Ectodermal cell (in vitro differentiated cells): Measurements from ENCODE around the gene BCAT1.
"Not testable (repeated sequence)": the region's sequence is repeated elsewhere in the genome, so short reads cannot be mapped to it uniquely, and the experiment has no call there.

Experiments used
- H3K27ac ChIP-seq: 2 replicates; pipeline ENCODE4 v1.7.0; 2013; ENCODE audit warnings: mild to moderate bottlenecking, low read depth, low read length; ENCODE audit not compliant: insufficient read depth, poor library complexity, severe bottlenecking
- H3K27me3 ChIP-seq: 2 replicates; pipeline ENCODE4 v1.7.0; 2013; ENCODE audit warnings: mild to moderate bottlenecking, low read length; ENCODE audit not compliant: insufficient read depth, control insufficient read depth, poor library complexity, severe bottlenecking
- H3K36me3 ChIP-seq: one replicate; pipeline ENCODE4 v1.7.0; 2013; ENCODE audit warnings: low read length; ENCODE audit not compliant: control insufficient read depth, insufficient read depth
- H3K4me1 ChIP-seq: one replicate; pipeline ENCODE4 v1.7.0; 2013; ENCODE audit warnings: low read length; ENCODE audit not compliant: control insufficient read depth, insufficient read depth
- H3K4me3 ChIP-seq: 2 replicates; pipeline ENCODE4 v1.7.0; 2013; ENCODE audit warnings: low read depth, low read length, control low read depth; ENCODE audit not compliant: insufficient read depth
- H3K9me3 ChIP-seq: 2 replicates; pipeline ENCODE4 v1.7.0; 2013; ENCODE audit warnings: mild to moderate bottlenecking, low read length, moderate library complexity; ENCODE audit not compliant: control insufficient read depth
- WGBS, 2 experiments: methylation state at CpG; one replicate each; pipeline ENCODE4 v1.1.7; 2013; ENCODE audit warnings: missing lambda C conversion rate in 2 of 2; 5-methylcytosine and 5-hydroxymethylcytosine counted together

The BCAT1 gene

DNA sequence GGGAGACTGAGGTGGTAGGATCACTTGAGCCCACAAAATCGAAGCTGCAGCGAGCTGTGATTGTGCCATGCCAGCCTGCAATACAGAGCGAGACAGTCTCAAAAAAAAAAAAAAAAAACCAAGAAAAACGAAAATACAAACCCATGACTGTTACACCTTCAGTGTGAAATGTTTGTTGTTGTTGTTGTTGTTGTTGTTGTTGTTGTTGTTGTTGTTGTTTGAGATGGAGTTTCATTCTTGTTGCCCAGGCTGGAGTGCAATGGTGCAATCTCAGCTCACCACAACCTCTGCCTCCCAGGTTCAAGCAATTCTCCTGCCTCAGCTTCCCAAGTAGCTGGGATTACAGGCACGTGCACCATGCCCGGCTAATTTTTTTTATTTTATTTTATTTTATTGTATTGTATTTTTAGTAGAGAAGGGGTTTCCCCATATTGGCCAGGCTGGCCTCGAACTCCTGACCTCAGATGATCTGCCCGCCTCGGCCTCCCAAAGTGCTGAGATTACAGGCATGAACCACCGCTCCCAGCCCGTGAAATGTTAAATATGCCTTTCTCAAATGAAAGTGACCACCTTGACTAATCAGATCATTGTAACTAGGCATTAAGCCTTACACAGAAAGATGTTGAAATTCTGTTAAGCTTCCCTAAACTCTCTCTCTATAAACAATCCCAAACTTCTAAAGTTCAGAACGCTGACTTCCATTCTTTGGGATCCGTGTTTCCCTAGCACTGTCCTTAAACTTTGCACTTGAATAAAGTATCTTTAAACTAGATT lies 20.2 kb downstream of the BCAT1 start:
- H3K4me3 ChIP-seq, H3K27ac ChIP-seq, H3K9me3 ChIP-seq, H3K4me1 ChIP-seq, H3K27me3 ChIP-seq: not testable (repeated sequence)
- H3K36me3 ChIP-seq: peaks cover 15% of the 10 kb centered on the region
- WGBS, 2 experiments: 90% methylated on average over 10 of the region's 13 CpGs

DNA sequence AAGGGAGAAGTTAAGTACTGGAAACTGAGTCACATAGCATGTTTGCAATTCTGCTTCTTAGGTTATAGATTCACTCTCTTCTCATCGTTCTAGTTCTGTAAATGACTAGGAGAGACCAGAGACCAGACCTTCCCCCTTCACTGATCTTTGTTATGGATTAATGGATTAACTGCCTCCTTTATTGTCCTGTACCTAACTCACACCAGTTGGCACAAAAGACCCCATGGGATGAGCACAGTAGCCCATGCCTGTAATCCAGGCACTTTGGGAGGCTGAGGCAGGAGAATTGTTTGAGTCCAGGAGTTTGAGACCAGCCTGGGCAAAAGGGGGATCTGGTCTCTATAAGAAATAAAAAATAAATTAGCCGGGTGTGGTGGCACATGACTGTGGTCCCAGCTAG lies 20.8 kb downstream of the BCAT1 start:
- Histone ChIP-seq H3K4me1 (peaks cover 6% of the 10 kb centered on the region), H3K27ac (no peak overlapping the region), H3K27me3 (no peaks in the 10 kb centered on the region), H3K4me3 (no peak overlapping the region), H3K36me3 (peaks cover 15% of the 10 kb centered on the region), H3K9me3 (peaks cover 2% of the 10 kb centered on the region)
- WGBS, 2 experiments: 46 to 59% methylated on average over 2 of the region's 2 CpGs

DNA sequence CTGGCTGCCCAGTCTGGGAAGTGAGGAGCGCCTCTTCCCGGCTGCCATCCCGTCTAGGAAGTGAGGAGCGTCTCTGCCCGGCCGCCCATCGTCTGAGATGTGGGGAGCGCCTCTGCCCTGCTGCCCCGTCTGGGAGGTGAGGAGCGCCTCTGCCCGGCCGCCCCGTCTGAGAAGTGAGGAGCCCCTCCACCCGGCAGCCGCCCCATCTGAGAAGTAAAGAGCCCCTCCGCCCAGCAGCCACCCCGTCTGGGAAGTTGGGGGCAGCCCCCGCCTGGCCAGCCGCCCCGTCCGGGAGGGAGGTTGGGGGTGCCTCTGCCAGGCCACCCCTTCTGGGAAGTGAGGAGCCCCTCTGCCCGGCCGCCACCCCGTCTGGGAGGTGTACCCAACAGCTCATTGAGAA lies 22.8 kb downstream of the BCAT1 start:
- H3K9me3 ChIP-seq, H3K27ac ChIP-seq, H3K4me1 ChIP-seq, H3K27me3 ChIP-seq, H3K36me3 ChIP-seq, H3K4me3 ChIP-seq: not testable (repeated sequence)
- WGBS, 2 experiments: 94% methylated on average over 24 of the region's 24 CpGs

GRCh38 chr12:24922090-24922489 lies 26.8 kb downstream of the BCAT1 start:
- Histone ChIP-seq H3K4me3 (no peak overlapping the region), H3K27me3 (no peaks in the 10 kb centered on the region), H3K27ac (no peak overlapping the region), H3K36me3 (peaks cover 4% of the 10 kb centered on the region), H3K9me3 (peaks cover 2% of the 10 kb centered on the region), H3K4me1 (no peaks in the 10 kb centered on the region)
- WGBS, 2 experiments: 97 to 99% methylated on average over 6 of the region's 6 CpGs

GRCh38 chr12:24921251-24922038 lies 27.5 kb downstream of the BCAT1 start:
- H3K36me3 ChIP-seq: no peaks in the 10 kb centered on the region
- H3K27me3 ChIP-seq: no peaks in the 10 kb centered on the region
- no peak overlapping the region for H3K27ac ChIP-seq
- no peak overlapping the region for H3K4me3 ChIP-seq
- WGBS, 2 experiments: 88 to 97% methylated on average over 3 of the region's 3 CpGs
- H3K9me3 ChIP-seq: peaks cover 2% of the 10 kb centered on the region
- H3K4me1 ChIP-seq: no peaks in the 10 kb centered on the region

DNA sequence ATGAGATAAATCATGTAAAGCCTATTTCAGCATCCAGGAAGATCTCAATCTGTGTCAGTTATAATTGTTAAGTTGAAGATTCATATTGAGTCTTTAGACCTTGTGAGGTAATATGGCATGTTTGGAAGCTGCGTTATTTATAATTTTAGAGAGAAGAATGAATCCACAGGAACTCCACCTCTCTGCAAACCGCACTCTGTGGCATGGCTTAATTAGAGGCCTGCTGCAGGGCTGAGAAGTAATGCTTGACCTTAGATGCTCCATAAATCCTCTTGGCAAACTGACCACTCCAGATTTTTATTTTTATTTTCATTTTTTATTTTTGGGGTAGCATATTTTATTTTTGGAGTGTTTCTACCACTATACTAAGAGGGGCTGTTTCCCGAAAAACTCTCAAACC lies 28.8 kb downstream of the BCAT1 start:
- WGBS, 2 experiments: 94 to 97% methylated on average over 3 of the region's 3 CpGs
- no peak overlapping the region for H3K4me3 ChIP-seq
- no peaks in the 10 kb centered on the region for H3K27me3 ChIP-seq
- no peak overlapping the region for H3K27ac ChIP-seq
- peaks cover 2% of the 10 kb centered on the region for H3K9me3 ChIP-seq
- no peaks in the 10 kb centered on the region for H3K36me3 ChIP-seq
- H3K4me1 ChIP-seq: no peaks in the 10 kb centered on the region

- Histone ChIP-seq H3K27me3 (no peaks in the 10 kb centered on the region), H3K4me1 (no peaks in the 10 kb centered on the region), H3K9me3 (no peaks in the 10 kb centered on the region), H3K27ac (no peak overlapping the region), H3K36me3 (peaks cover under 1% of the 10 kb centered on the region), H3K4me3 (no peak overlapping the region)
- WGBS, 2 experiments: 93 to 97% methylated on average over 3 of the region's 4 CpGs
Measured at GRCh38 chr12:24919346-24920001, 29.4 kb downstream of the BCAT1 start.

DNA sequence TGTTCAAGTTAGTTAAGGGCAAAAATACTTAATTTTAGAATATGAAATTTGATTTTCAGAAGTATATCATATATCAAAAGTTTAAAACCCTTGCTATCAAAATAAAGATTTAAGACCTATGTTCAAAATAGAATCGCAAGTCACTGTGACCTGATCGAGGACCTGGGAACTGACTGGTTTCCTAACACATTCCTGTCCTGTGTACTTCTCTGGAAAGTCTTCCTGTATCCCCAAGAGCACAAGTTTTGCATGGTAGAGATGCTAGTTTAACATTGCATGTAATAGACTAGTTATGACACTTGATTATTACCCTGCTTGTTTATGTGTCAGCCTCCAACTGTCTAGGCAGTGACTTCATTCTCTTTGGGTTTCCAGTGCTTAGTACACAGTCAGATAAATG lies 30.3 kb downstream of the BCAT1 start:
- Histone ChIP-seq H3K4me1 (no peaks in the 10 kb centered on the region), H3K27me3 (no peaks in the 10 kb centered on the region), H3K9me3 (no peaks in the 10 kb centered on the region), H3K27ac (no peak overlapping the region), H3K4me3 (no peak overlapping the region), H3K36me3 (peaks cover 4% of the 10 kb centered on the region)
- WGBS, 2 experiments: 46 to 47% methylated on average over 2 of the region's 2 CpGs

- Histone ChIP-seq H3K36me3 (peaks cover 4% of the 10 kb centered on the region), H3K27ac (no peak overlapping the region), H3K9me3 (no peaks in the 10 kb centered on the region), H3K4me3 (no peak overlapping the region), H3K27me3 (no peaks in the 10 kb centered on the region), H3K4me1 (no peaks in the 10 kb centered on the region)
- 92 to 94% methylated on average over 5 of the region's 5 CpGs for WGBS, 2 experiments
Measured at GRCh38 chr12:24915501-24915900, 33.4 kb downstream of the BCAT1 start.

- Histone ChIP-seq H3K4me3 (no peak overlapping the region), H3K27ac (no peak overlapping the region), H3K27me3 (no peaks in the 10 kb centered on the region), H3K9me3 (no peaks in the 10 kb centered on the region), H3K36me3 (peaks cover 8% of the 10 kb centered on the region), H3K4me1 (no peaks in the 10 kb centered on the region)
- WGBS, 2 experiments: 93 to 95% methylated on average over 3 of the region's 3 CpGs
Measured at GRCh38 chr12:24913953-24914352, 34.9 kb downstream of the BCAT1 start.
